NCI-H1694 treated with DMSO at 0.1 percent for 48 hours (cell line): Measurements from ENCODE around the gene PJA2.
"Not testable (repeated sequence)": the region's sequence is repeated elsewhere in the genome, so short reads cannot be mapped to it uniquely, and the experiment has no call there.

Experiments used
- DNase-seq: peaks from one replicate; lab custom pipeline; 2025; lab: John Stamatoyannopoulos, UW

PJA2 gene

GRCh38 chr5:109309326-109310063 is 100.3 kb downstream of the PJA2 start:
- DNase-seq: no peak

DNA sequence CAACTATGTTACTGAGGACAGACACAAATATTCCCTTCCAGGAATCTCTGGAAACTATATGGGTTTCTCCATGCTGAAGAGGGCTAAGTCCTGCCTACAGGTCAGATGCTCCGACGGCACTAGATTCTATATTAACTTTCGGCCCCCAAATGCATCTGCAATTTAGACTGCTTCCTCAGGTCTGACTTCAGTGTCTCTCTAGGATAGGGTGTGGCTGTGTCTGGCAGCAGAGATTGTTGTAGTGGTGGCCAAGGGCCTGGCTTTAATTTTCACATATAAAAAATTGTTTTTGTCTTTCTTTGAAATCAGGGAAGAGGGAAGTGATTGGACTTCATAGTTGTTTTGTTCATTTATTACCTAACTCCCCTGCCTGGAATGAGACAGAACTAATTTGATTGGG is 101.8 kb downstream of the PJA2 start:
- DNase-seq: no peak

GRCh38 chr5:109307456-109307855 is 102.3 kb downstream of the PJA2 start:
- DNase-seq: no peak

DNA sequence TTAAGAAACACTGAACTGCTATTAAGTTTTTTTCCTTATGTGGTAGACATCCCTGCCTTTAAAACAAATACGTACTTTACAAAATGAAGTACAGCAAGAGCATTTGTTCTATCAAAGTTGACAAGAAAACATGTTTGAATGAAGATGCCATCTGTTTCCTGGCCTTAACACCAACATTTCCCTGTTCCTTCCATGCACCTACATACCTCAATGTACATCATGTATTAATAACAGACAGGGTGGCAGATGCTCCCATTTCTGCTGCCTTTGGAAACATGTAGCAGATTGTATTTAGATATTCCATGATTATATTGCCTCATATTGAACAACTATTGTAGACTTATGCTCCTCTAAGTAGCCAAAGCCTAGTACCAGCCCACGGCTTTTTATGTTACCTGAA is 104.4 kb downstream of the PJA2 start:
- DNase-seq: peak; percentile 29

- DNase-seq: no peak
Measured at GRCh38 chr5:109304309-109304708, 105.5 kb downstream of the PJA2 start.

GRCh38 chr5:109300367-109300766 is 109.4 kb downstream of the PJA2 start:
- no peak for DNase-seq

DNA sequence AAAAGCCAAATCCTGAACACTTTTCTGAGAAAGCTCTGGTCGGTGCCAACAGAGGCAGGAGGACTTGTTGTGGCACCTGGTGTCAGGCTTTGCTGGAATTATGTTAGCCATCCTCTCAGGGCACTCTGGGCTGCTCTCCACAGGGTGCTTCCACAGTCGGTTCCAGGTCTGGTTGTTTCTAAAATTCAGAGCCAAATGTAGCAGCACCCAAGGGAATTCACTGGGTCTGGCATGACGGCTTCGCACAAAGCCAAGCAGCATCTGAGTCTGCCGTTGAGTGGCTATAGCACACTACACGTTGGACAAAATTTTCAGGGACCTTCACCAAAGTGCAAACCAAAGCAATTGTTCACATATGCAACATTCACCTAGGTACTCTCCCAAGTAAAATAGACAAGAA is 110.2 kb downstream of the PJA2 start:
- DNase-seq: no peak

GRCh38 chr5:109298794-109299193 is 111.0 kb downstream of the PJA2 start:
- DNase-seq: no peak

DNA sequence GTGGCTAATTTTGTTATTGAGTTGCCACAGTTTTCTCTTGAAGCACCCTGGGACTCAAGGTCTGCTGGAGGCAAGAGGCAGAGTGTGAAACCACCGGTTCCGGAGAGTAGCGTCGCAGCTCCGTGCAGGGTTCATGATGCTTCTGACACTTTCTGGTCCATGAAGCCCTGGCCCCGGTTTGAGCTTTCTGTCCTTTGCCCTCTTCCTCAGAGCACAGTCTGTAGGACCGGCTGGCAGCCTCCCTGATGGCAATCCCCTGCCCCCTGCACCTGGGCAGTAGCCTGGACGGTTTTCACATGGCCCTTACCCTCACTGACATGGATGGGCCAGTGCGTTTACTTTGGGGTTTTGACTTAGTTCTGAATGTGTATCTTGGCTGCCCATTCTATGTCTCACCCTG is 111.9 kb downstream of the PJA2 start:
- no peak for DNase-seq

DNA sequence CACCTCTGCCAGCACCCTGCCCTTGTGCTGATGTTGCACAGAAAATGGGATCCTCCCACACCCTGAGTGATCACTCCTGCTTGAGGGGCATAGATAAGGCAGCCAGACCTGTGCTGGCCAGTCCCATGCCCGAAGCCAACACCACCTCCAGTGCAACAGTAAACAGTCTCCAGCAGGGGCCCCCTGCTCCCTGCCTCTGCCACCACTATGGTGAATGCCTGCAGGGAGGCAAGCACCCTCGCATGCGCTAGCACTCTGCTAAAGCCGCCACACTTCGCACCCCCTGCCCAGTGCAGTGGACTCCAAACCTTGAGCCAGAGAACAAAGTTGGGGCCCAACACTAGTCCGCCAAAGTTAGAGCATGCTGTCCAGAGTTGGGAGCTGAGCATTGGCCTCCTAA is 118.7 kb downstream of the PJA2 start:
- DNase-seq: no peak

DNA sequence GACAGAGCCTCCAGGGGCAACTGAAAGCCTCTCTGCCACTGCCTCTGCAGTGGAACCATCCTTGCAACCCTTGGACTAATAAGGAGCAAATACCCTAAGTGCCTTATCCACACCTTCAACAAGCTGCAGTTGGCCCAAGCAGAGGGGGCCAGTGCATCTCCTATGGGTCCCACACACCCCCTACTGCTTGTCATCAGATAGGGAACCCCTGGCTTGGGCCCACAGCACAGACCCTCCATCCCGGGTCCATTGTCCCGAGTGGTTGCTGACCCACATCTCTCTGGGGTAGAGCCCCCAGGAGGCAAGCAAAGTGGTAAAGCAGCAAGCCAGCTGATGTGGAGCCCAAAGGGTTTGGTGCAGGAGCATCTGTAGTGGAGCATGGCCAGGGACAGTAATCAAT is 119.5 kb downstream of the PJA2 start:
- DNase-seq: no peak

DNA sequence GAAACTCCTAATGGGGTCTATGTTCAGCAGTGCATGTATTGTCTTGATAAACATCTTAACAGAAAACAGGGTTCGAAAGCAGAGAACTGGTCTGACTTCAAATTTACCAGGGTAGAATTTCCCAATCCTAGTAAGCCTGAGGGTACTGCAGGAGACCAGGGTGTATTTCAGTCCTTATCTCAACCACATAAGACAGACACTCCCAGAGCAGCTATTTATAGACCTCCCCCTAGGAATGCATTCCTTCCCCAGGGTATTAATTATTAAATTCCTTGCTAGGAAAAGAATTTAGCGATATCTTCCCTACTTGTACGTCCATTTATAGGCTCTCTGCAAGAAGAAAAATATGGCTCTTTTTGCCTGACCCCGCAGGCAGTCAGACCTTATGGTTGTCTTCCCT is 123.1 kb downstream of the PJA2 start:
- not testable (repeated sequence) for DNase-seq
